SH-SY5Y (cell line): ENCODE results near the gene MUSTN1.

Experiments
- GATA2 ChIP-seq: IDR thresholded peaks from 2 replicates; pipeline ENCODE4 v1.6.1; 2011; ENCODE audit warnings: mild to moderate bottlenecking, low read depth, low read length
- GATA3 ChIP-seq: IDR thresholded peaks from 2 replicates; pipeline ENCODE4 v1.6.1; 2011; ENCODE audit warnings: low read depth, mild to moderate bottlenecking, low read length, moderate library complexity

The MUSTN1 gene

DNA sequence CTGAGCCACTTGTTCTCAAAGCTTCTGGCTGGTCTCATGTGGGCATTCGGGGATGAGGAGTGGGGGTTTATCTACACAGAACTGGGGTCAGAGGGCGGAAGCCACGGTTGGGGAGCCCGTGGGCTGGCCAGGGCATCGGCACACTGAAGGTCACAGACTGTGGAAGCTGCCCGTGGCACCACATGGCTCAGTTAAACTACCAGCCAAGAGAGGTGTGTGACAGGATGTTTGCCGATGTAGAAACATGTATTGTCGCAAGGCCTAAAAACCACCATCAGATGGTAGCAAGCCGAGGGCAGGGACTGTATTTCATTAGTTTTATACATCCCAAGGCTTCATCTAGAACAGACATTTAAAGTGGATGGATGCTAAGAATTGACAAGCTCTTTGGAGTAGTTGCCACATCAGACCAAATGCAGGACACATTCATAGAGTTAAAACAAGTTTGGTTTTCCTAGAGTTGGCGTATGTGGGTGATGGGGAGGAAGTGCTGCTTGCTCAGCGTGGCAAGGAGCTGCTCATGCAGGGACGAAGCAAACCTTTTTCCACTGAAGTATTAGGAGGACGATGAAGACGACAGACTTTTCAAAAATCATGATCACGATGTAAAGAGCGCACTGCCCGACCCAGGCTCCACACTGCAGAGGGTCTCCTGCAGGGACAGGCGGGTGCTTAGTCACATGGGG is 9.6 kb upstream of the MUSTN1 start:
- TF ChIP-seq GATA2 (no peak), GATA3 (no peak)

DNA sequence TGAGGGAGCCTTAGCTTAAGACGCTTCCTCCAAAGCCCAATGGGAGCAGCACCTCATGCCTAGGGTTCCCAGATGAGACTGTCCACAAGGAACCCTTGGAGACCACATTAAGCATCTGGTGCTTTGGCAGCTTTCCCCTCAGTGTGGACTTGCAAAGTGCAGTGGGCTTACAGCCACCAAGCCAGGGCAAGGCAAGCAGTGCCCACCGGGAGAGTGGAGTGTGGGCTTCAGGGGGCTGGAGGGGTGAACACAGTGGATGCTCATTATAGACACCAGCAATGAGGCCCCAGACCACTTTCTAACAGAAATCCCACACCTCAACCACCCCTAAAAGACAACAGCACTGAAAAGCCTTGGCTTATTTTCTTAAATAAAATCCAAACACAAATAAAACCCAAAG is 9.1 kb upstream of the MUSTN1 start:
- no peak for TF ChIP-seq GATA2
- no peak for TF ChIP-seq GATA3

DNA sequence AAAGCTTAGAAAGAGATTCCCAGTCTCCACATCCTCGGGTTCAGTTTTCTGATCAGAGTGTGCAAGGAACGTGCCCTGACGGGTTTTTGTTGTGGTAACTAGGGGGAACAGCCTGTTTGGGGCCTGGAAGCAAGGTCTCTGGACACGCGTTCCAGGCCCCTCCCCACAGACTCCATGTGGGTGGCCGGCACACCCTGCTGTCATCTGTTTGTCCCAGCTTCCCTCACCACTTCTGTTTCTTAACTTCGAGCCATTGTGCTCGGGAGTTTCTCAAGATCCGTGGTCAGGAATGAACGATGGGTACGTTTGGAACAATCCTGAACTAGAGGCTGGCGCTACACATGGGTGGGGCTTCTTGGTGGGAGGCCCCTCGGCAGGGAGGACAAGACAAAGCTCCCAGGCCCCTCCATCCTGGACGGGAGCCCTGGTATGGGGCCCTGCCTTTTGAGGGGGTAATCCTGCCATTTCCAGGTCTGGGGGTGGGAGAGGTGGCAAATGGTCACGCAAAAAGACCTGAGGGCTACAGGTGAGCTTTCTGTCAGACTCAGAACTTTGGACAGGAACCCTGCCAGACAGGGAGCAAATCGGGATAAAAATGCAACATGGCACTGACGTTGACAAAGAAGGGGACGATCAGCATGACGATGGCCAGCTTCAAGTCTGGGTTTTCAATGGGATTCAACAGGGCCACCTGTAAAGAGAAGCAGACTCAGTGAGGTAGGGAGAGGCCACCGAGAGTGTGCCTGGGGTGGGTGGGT is 8.5 kb upstream of the MUSTN1 start:
- TF ChIP-seq GATA2 (no peak), GATA3 (no peak)

DNA sequence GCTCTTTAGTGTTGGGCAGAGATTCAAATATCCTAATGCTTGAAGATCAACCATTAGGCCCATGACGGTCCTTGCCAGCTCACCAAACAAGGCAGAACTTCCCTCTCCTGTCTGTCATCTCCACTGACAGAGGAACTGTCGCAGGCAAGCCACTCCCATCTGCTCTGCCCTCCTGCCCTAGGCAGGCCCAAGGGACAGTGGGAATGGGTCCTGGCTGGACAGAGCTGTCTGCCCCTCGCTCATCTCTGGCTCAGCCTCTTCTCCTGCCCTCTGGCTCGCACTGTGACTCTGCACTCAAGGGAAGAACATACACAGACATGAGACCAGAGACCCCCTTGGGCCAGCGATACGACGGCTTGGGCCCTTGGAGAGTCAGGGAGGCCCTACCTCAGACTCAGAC is 7.6 kb upstream of the MUSTN1 start:
- no peak for TF ChIP-seq GATA2
- no peak for TF ChIP-seq GATA3

DNA sequence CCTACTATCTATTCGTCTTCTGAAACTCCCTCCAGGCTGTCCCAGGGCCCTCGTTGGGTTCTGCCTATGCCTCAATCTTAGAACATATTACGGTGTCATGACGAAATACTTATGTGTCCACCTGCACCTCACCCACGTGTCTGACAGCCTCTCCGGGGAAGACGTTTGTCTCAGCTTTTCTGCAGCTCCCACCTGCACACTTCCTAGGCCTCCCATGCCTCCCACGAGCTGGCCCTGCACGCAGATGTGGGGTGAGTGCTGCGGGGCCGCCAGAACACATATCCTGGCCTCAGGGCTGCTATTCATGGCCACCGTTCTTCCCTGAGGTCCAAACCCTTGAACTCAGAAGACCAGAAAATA is 7.1 kb upstream of the MUSTN1 start:
- TF ChIP-seq GATA3 (no peak), GATA2 (no peak)

DNA sequence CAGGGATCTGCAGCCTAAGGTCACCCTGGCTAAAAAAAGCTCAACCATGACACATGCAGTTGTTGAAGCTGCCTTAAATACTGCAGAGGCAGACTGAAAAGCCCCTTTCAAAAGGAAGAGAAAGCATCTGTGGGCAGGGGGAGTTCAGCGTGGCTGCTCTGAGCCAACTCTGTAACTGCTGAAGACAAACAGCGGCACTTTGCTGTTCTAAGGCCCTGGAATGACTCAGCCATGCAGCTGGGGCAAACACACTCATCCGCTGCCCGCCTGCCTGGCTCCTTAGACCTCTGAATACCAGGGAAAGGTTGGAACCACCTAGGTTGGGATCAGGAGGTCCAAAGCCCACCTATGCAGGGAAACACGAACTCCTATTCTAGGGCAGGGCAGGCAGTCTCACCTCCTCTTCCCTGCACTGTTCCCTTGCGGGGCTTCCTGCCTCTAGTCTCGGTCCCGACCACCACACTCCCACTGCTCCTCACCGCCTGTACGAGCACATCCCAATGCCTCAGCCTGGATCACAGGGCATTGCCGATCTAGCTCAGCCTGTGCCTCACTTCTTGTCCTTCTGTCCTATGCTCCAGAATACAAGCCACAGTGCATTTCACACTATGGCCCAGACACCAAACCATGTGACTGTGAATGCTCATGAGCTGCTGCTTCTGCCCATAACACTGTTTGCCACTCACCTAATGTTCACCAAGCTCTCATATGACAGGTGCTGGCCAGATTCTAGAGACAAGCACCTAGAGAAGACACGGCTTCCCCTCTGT is 6.6 kb upstream of the MUSTN1 start:
- TF ChIP-seq GATA3 (no peak), GATA2 (no peak)

DNA sequence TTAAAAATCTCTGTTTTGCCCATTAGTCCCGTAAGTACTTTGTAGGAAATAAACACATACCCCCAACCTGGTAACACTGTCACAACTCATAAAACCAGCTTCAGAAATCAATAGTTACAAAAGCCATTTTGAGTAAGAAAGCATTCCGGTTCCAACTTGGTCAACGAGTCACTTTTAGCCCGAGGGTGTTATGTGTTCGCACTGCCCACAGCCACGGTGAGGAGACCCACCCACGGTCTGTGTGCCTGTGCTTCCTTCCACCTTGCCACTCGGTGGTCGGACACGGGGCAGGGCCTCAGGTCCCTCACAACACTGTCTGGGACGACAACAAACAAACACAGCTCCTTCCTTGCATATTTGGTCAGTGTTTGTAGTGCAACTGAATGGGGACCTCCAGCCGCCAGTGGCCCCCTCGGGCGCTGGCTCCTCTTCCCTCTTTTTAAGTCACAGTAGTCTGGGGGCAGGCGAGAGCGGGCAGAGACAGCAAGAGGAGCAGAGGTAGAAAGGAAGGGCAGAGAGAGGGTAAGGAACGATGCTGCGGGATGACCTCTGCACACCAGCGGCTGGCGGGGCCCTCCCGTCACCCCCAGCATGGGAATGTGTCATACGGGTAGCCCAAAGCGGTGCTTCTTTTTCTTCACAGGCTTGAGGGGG is 5.2 kb upstream of the MUSTN1 start:
- TF ChIP-seq GATA2 (no peak), GATA3 (no peak)

DNA sequence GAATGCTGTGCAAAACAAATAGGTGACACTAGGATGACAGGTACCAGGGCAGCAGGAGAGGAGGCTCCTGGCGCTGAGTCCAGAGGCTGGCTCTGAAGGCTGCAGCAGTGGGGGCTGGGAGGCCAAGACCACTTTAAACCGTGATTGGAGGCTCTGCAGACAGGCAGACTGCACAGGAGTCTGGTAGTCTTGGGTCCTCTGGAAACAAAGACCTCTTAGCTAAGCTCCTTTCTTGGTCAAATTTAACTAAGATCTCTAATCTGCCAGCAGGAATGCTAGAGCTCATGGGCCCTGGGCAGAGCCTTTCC is 4.4 kb upstream of the MUSTN1 start:
- TF ChIP-seq GATA2 (no peak), GATA3 (no peak)

DNA sequence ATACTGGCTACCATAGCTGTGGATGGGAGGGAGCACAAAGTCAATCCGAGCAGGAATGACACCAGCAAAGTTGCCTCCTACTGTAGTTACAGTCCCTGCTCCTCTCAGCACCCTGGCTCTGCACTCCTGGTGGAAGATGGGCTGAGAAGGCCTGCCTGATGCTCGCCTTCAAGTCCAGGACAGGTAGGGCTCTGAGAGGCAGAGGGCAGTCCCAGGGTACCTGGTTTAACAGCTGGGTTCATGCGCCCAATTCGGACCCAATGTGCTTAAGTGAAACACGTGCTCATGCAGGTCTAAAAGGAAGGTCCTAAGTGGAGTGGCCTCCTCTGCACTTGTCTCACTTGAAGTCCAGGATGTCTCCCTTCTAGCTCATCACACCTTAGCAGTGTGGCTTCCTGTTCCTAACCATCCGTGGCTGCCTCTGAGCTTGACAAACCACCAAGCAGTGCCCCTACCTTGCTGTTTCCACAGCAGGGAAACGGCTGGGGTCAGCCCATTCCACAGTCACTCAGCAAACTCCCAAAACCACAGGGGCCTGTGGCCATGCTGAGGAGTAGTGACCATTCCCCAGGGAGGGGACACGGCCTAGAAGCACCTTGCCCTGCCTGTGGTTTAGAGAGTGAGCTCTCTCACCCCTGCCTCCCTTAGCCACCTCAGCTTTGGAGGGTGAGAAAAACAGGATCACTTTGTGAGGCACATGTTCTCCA is 3.9 kb upstream of the MUSTN1 start:
- TF ChIP-seq GATA3 = no peak
- TF ChIP-seq GATA2 = no peak

DNA sequence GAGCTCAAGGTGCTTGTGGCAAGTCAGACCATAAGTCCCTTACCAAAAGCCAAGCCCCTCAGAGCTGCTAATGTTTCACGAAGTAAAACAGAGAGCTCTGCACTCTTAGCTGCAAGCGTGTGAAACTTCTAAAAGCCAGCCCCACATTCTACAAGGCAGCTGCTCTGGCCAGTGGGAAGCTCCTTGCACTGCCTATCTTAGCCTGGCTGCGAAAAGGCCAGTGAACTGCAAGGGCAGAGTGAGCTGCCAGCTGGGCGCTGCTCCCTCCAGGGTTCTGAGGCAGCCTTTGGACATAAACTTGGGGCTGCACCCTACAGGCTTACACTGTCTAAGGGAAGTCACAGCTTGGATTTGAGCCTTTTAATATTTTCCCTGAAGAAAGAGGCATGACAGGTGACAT is 2.2 kb upstream of the MUSTN1 start:
- TF ChIP-seq GATA2 = no peak
- no peak for TF ChIP-seq GATA3

DNA sequence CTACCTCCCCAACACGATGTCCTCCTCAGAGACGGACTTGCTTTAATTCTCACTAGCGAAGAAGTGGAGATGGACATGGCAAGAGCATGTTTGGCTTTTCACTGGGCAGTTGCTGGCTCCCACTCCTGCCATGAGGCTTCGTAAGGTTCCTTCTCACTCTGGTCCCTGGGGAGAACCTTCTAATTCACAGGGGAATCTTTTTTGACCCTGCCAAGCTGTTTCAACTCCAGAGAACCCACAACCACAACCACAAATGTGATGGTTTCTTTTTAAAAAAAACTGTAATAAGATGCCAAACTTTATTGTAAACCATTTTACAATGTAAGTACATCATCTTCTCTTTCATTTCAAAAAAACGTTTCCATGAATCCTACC is 1.6 kb upstream of the MUSTN1 start:
- TF ChIP-seq GATA2 (no peak), GATA3 (no peak)

DNA sequence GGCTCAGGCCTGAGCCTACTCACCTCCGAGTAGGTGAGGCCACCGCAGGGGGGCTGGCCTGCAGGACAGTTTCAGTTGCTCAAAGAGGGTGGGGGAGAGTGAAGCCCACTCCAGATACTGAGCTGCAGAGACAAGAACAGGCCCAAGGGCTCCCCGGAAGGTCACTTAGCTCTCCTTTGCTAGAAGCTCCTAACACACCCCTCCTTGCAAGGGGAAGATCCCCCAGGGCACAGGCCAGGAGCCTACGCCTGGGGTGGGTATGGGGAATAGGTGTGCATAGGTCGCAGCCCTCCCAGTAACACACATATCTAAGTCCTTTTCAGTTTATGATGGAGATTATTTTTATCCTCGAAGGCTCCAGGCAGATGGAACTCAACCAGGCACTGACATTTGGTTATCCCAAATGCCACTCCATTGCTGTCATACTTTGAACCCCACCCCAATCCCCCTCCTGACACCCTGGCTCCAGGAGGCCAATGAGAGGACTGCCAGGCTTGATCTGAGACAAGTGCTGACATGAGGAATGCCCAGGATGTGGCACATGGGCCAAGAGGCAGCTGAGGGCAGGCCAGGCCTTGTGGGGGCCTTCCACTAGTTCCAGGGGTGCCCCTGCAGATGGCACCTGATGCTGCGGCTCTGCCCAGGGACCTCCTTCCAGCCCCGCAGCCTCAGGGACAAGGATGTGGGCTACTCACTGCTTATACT is 1.1 kb upstream of the MUSTN1 start:
- TF ChIP-seq GATA2 = no peak

DNA sequence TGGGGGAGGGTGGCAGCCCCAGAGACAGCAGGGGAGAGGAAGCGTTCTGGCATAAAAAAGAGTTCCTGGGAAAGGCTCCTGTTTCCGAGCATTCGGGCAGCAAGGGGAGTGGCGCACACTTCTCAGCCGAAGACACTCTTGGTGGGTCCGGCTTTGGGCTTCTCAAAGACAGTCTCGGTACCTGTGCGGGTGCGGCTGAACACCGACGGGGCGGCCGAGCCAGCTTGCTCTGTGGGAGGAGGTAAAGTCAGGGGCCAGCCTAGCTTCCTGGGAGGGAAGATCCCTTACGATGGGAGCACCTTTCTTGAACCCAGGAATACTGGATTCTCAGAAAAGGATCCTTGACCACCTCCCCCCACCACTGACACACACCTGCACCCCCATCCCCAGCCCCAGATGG is 1.6 kb downstream of the MUSTN1 start:
- TF ChIP-seq GATA3 (no peak), GATA2 (no peak)
